DMS 273 (cell line): ENCODE results near the gene ZC3H12C.

Source experiments
- DNase-seq: peaks from one replicate; lab custom pipeline; 2025; ENCODE audit not compliant: unreplicated experiment; lab: John Stamatoyannopoulos, UW

ZC3H12C gene

GRCh38 chr11:110147962-110148709 is 54.9 kb downstream of the ZC3H12C start:
- DNase-seq = no peak

GRCh38 chr11:110148775-110149744 is 55.9 kb downstream of the ZC3H12C start:
- DNase-seq = no peak

DNA sequence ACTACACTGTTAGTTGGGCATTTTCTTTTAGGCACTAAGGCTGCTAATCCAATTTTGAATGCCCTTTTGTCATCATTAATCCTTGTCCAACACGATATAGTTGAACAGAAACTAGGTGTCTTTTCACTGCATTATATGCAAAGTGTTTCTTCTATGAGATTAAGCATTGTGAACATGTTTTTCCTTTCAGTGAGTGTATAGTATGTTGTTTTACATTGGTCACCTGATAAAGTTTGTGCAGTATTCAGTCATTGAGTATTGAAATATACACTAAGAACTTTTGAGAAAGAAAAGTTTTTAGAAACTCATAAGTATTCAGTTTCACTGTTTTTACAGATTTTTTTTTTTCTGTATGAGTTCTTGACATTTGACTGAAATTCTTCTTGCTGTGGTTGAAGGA is 59.0 kb downstream of the ZC3H12C start:
- no peak for DNase-seq

GRCh38 chr11:110153474-110153873 is 60.3 kb downstream of the ZC3H12C start:
- no peak for DNase-seq

GRCh38 chr11:110156503-110156902 is 63.3 kb downstream of the ZC3H12C start:
- no peak for DNase-seq

- DNase-seq = no peak
These were observed 65.4 kb downstream of the ZC3H12C start for GRCh38 chr11:110158317-110159200.

GRCh38 chr11:110159476-110159875 is 66.3 kb downstream of the ZC3H12C start:
- no peak for DNase-seq

DNA sequence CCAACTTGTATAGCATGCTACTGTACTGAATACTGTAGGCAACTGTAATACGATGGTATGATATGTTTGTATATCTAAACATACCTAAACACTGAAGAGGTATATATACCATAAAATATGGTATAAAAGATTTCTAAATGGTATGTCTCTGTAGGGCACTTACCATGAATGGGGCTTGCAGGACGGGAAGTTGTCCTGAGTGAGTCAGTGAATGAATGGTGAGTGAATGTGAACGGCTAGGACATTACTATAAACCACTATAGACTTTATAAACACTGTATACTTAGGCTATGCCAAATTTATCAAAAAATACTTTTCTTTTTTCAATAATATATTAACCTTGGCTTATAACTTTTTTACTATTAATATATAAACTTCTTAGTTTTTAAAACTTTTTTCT is 66.8 kb downstream of the ZC3H12C start:
- DNase-seq = no peak

- no peak for DNase-seq
These were observed 67.2 kb downstream of the ZC3H12C start for GRCh38 chr11:110160437-110160836.

DNA sequence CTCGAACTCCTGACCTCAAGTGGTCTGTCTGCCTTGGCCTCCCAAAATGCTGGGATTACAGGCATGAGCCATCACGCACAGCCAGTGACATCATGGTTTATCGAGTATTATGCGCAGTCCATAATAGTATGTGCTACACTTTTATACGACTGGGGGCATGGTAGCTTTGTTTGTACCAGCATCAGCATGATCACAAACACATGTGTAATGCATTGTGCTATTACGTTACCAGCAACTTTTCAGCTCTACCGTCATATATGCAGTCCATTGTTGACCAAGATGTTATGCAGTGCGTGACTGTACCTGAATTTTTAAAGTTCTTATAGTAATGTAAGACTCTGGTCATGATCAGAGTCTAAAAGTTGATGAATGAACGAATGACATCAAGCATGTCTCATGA is 67.9 kb downstream of the ZC3H12C start:
- DNase-seq = no peak

GRCh38 chr11:110162216-110162615 is 69.0 kb downstream of the ZC3H12C start:
- DNase-seq = no peak

GRCh38 chr11:110165039-110165925 is 72.1 kb downstream of the ZC3H12C start:
- no peak for DNase-seq

DNA sequence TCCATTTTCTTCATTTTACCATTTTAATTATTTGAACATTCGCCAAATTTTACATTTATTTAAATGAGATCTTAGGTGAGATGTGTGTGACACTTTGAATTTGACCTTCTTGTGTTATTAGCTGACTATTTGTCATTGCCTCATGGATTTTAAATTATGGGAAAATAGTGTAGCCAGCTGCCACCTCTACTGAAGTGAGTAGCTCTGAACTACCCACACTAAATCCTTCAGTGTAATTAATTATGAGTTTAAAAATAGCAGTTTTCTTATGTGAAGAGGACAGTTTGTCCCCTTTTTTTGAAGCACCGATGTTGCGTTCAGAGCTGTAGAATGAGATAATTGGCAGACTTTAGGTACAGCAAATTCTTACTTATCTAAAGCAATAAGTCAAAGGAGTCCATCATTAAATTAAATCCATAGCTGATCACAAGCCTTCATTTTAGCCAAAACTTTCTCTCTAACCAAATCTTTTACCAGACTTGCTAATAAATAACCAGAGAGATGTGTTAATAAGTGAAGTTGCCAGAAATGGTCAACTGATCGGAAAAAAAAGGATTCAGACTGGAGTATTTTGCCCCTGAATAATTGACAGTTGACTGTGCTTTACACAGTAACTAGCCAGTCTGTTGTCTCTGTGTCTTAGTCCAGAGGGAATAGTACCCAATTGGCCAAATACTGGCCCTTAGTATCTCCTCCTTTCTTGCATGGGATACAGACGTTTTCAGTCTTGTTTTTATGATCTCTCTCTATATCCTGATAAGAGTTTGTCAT is 75.0 kb downstream of the ZC3H12C start:
- no peak for DNase-seq

DNA sequence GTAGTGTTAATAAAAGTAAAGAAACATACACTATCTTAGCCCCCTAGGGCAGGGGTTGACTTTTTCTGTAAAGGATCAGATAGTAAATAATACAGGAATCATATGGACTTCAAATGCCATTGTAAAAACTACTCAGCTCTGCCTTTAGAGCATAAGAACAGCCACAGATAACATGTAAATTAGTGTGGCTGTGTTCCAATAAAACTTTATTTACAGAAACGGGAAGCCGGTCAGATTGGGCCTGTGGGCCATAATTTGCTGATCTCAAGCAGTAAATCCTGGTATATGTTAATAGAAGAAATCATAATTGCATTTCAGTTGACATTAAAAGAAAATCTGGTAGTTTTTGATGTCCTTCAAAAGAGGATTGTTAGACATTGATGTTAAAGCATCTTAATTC is 76.5 kb downstream of the ZC3H12C start:
- no peak for DNase-seq

DNA sequence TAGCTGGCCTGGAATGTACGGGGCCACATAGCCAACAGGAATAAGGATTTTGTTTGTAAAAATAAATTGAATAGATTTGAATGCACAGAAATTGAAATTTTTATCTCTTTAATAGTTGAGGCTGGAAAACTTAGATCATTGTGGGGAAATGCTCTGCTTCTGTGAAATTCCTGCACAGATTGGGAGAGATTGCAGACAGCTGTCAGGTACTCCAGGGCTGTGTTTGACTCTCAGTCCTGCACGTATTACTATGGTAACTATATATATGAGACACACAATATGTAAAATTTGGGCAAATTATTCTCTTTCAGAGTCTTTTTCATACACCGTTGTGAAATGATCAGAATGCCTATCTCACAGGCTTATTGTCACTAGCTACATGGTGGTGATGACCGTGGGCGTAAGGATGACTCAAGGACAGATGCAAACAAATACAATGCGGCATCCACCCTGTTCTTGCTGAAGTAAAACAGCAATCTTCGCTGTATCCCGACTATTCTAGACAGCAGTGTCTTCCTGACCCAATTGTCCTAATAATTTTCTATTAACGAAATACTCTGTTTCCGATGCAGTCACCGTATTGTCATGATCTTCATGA is 79.4 kb downstream of the ZC3H12C start:
- no peak for DNase-seq

DNA sequence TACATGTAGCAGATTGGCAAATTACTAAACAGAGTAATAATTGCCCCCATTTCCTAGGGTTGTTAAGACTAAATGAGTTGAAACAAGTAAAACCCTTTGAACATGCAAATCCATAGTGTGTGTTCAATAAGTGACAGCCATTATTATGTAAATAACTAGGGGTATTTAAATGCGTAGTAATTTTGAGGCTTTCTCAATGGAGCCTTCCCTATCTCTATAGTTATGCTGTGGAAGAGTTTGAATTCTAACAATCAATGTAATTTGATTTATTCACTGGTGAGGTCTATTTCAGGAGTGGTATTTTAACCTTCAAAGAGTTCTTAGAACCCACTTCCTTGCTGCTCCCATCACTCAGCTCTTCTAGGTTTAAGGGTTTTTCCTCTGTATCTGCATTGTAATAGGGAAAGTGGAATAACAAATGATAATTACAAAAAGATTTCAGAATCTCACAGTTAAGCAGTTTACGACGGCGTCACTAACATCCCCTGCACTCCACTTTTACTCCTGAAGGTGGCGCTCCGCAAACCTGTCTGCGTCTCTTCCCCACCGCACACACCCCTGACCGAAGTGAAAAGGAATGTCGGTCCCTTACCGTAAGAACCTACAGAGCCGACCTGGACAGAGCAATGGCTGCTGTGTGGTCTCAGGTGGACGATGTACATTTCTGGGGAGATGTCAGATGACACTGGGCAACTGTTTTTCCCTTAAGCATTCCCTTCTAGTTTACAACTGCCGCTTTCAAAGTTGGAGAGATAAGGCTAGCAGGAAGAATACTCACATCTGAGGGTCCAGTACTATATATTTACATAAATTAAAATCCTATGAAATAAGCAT is 80.8 kb downstream of the ZC3H12C start:
- peak; percentile 36 for DNase-seq

- no peak for DNase-seq
These were observed 81.6 kb downstream of the ZC3H12C start for GRCh38 chr11:110174645-110175310.
